Measurements from ENCODE around the gene CACNA1I. TPM values are rescaled to one million over a fixed set of nuclear protein-coding genes. Genes with fewer than 3 reads are reported as not detected.

The CACNA1I gene
- total and polyA plus RNA-seq, 2 of the 8 experiments (the other 6 are each of a cell fraction or from before 2014, with no cell fraction given): 0.77 to 1.2 TPM

- TF ChIP-seq USF2 (IDR thresholded peaks at IDR 0.05; ENCODE audit: low read length) (no peak), SRF (IDR thresholded peaks at IDR 0.05; ENCODE audit: low read depth, low read length) (no peak), RAD21 (IDR thresholded peaks at IDR 0.05 in 1 of 2, conservative IDR thresholded peaks at IDR 0.05 in 1 of 2; ENCODE audit: low read depth in 2 of 2, low read length in 2 of 2) (no peak), SIRT6 (IDR thresholded peaks at IDR 0.05; ENCODE audit: low read length) (no peak), KDM1A (IDR thresholded peaks at IDR 0.05; ENCODE audit: borderline replicate concordance, low read length) (no peak), CHD2 (IDR thresholded peaks at IDR 0.05; ENCODE audit: low read length) (no peak), BCL11A (IDR thresholded peaks at IDR 0.05; ENCODE audit: low read depth in 2 of 2, low read length in 2 of 2) (no peak), POLR2A (IDR thresholded peaks at IDR 0.05; ENCODE audit: control extremely low read depth in 1 of 2, low read depth in 2 of 2, low read length in 2 of 2) (no peak), EZH2 (IDR thresholded peaks at IDR 0.05; ENCODE audit: low read depth, low read length, severe bottlenecking) (no peak), ASH2L (IDR thresholded peaks at IDR 0.05; ENCODE audit: low read length) (no peak), SP2 (IDR thresholded peaks at IDR 0.05; ENCODE audit: low read length) (no peak)
Measured at GRCh38 chr22:39583066-39583667, 12.6 kb downstream of the CACNA1I start (continued).
